ENCODE data around the gene SLC9A9.

Gene SLC9A9

GRCh38 chr3:143382816-143383215, 465.5 kb downstream of the SLC9A9 start:
- Mint-ChIP-seq H3K9me3 (peaks cover 9% of the 10 kb centered on the region), H3K4me3 (no peak overlapping the region), H3K4me1 (peaks cover 4% of the 10 kb centered on the region), H3K36me3 (ENCODE audit: low read depth) (peaks cover 5% of the 10 kb centered on the region), H3K27ac (no peak overlapping the region), H3K27me3 (ENCODE audit: low read depth, poor library complexity) (no peaks in the 10 kb centered on the region)
- no peak for TF ChIP-seq CTCF (IDR thresholded peaks at IDR 0.05)
- no peak for DNase-seq

- H3K27me3 Mint-ChIP-seq (ENCODE audit: low read depth, poor library complexity) = peaks cover 3% of the 10 kb centered on the region
- no peak overlapping the region for H3K4me3 Mint-ChIP-seq
- peaks cover 5% of the 10 kb centered on the region for H3K36me3 Mint-ChIP-seq (ENCODE audit: low read depth)
- no peak for TF ChIP-seq CTCF (IDR thresholded peaks at IDR 0.05)
- H3K4me1 Mint-ChIP-seq = peaks cover 4% of the 10 kb centered on the region
- DNase-seq = no peak
- H3K9me3 Mint-ChIP-seq = peaks cover 9% of the 10 kb centered on the region
- no peak overlapping the region for H3K27ac Mint-ChIP-seq
Measured at GRCh38 chr3:143380449-143380848, 467.8 kb downstream of the SLC9A9 start.

- no peaks in the 10 kb centered on the region for H3K36me3 Mint-ChIP-seq (ENCODE audit: low read depth)
- no peak for TF ChIP-seq CTCF (IDR thresholded peaks at IDR 0.05)
- no peak overlapping the region for H3K27ac Mint-ChIP-seq
- no peaks in the 10 kb centered on the region for H3K4me1 Mint-ChIP-seq
- H3K4me3 Mint-ChIP-seq = no peak overlapping the region
- no peak for DNase-seq
- H3K27me3 Mint-ChIP-seq (ENCODE audit: low read depth, poor library complexity) = peaks cover 6% of the 10 kb centered on the region
- H3K9me3 Mint-ChIP-seq = no peaks in the 10 kb centered on the region
Measured at GRCh38 chr3:143375698-143376097, 472.6 kb downstream of the SLC9A9 start.

- Mint-ChIP-seq H3K36me3 (ENCODE audit: low read depth) (no peaks in the 10 kb centered on the region), H3K4me1 (peaks cover 10% of the 10 kb centered on the region), H3K9me3 (peaks cover 4% of the 10 kb centered on the region), H3K27ac (no peak overlapping the region), H3K4me3 (no peak overlapping the region), H3K27me3 (ENCODE audit: low read depth, poor library complexity) (no peaks in the 10 kb centered on the region)
- DNase-seq = no peak
- no peak for TF ChIP-seq CTCF (IDR thresholded peaks at IDR 0.05)
Measured at GRCh38 chr3:143367171-143367570, 481.1 kb downstream of the SLC9A9 start.

- H3K27me3 Mint-ChIP-seq (ENCODE audit: low read depth, poor library complexity) = no peaks in the 10 kb centered on the region
Measured at GRCh38 chr3:143366672-143367071, 481.6 kb downstream of the SLC9A9 start.

More at GRCh38 chr3:143366672-143367071, 481.6 kb downstream of the SLC9A9 start:
- Mint-ChIP-seq H3K4me3 (no peak overlapping the region), H3K9me3 (peaks cover 4% of the 10 kb centered on the region), H3K4me1 (peaks cover 10% of the 10 kb centered on the region), H3K27ac (no peak overlapping the region), H3K36me3 (ENCODE audit: low read depth) (no peaks in the 10 kb centered on the region)
- no peak for DNase-seq
- no peak for TF ChIP-seq CTCF (IDR thresholded peaks at IDR 0.05)

All from nephron progenitor cell (in vitro differentiated cells).